CD4-positive, alpha-beta T cell (primary cell): ENCODE measurements around the gene TCF19. TPM values are rescaled to one million over a fixed set of nuclear protein-coding genes. Genes with fewer than 3 reads are reported as not detected.
"Not testable (repeated sequence)": the region's sequence is repeated elsewhere in the genome, so short reads cannot be mapped to it uniquely, and the experiment has no call there.

ENCODE experiments used
- ATAC-seq: fragments of 200-7000 bp; cut with Tn5 transposase; one replicate; pipeline ENCODE4 v1.10.0; 2022; ENCODE audit warnings: mild to moderate bottlenecking; ENCODE audit not compliant: poor library complexity
- CTCF ChIA-PET: fragments of 350-600 bp; sonication (Branson Sonifier 250); formaldehyde crosslinking; loops from one replicate; lab custom pipeline; 2021; ENCODE audit warnings: antibody characterized with exemption, inconsistent platforms; lab: Charles Lee
- POLR2A ChIA-PET: fragments of 350-600 bp; sonication (Branson Sonifier 250); formaldehyde crosslinking; loops from one replicate; lab custom pipeline; 2021; ENCODE audit warnings: antibody characterized with exemption, inconsistent platforms; lab: Charles Lee
- DNase-seq, 14 experiments: peaks; one replicate each; pipeline ENCODE4 v3.0.0-alpha.2; 2013 to 2020; ENCODE audit warnings: mixed read lengths in 2 of 14
- H3K27ac ChIP-seq, 2 donors: one replicate each; pipeline versions ENCODE4 v1.5.1 to v1.7.0; 2013; ENCODE audit warnings: low read length in 2 of 2, low read depth in 1 of 2, mild to moderate bottlenecking in 1 of 2
- H3K27me3 ChIP-seq, 2 experiments: 1 replicate in 1 of 2; 2 replicates in 1 of 2; pipeline versions ENCODE4 v1.6.1 to v1.7.0; 2013; ENCODE audit warnings: low read length in 2 of 2, control low read depth in 1 of 2, mild to moderate bottlenecking in 1 of 2, moderate library complexity in 1 of 2; ENCODE audit not compliant: insufficient read depth in 2 of 2, control insufficient read depth in 1 of 2
- H3K36me3 ChIP-seq: one replicate; pipeline ENCODE4 v1.6.1; 2013; ENCODE audit warnings: low read length, control low read depth; ENCODE audit not compliant: insufficient read depth
- H3K4me1 ChIP-seq: one replicate; pipeline ENCODE4 v1.6.1; 2013; ENCODE audit warnings: low read length, control low read depth; ENCODE audit not compliant: insufficient read depth
- H3K4me3 ChIP-seq: one replicate; pipeline ENCODE4 v1.5.1; 2013; ENCODE audit warnings: mild to moderate bottlenecking, low read length, moderate library complexity
- H3K9me3 ChIP-seq, 2 experiments: 1 replicate in 1 of 2; 2 replicates in 1 of 2; pipeline versions ENCODE4 v1.6.1 to v1.7.0; 2013; ENCODE audit warnings: low read length in 2 of 2, mild to moderate bottlenecking in 2 of 2, control low read depth in 1 of 2, moderate library complexity in 1 of 2; ENCODE audit not compliant: control insufficient read depth in 1 of 2, insufficient read depth in 1 of 2
- H3K27ac Mint-ChIP-seq: one replicate; pipeline ENCODE4 v1.8.0; 2020; ENCODE audit warnings: mixed read lengths
- H3K27me3 Mint-ChIP-seq: one replicate; pipeline ENCODE4 v1.8.0; 2021; ENCODE audit warnings: mixed read lengths
- H3K36me3 Mint-ChIP-seq: one replicate; pipeline ENCODE4 v1.8.0; 2021; ENCODE audit warnings: low read depth, mixed read lengths
- H3K4me1 Mint-ChIP-seq: one replicate; pipeline ENCODE4 v1.8.0; 2021; ENCODE audit warnings: low read depth, mixed read lengths
- H3K4me3 Mint-ChIP-seq: one replicate; pipeline ENCODE4 v1.8.0; 2020; ENCODE audit warnings: mild to moderate bottlenecking, mixed read lengths
- H3K9me3 Mint-ChIP-seq: one replicate; pipeline ENCODE4 v1.8.0; 2020; ENCODE audit warnings: mixed read lengths
- intact Hi-C, 2 experiments: fragments of 100-400 bp; cut with DNase I in 1 of 2; cut with micrococcal nuclease in 1 of 2; formaldehyde crosslinking; loops; one replicate each; pipeline versions ENCODE4 v1.15.1 to v1.9.0; 2023 to 2025; cut with DNase I, micrococcal nuclease
- total RNA-seq, 174 experiments: library from RNA in 2 of 174; stranded (reverse) in 2 of 174; gene quantifications; one replicate each; pipeline ENCODE4 v1.2.3 and lab custom pipeline; 2021 to 2026
- TF ChIP-seq, protein P1 (sequence below): fragments of 200-600 bp; IDR thresholded peaks from one replicate; pipeline ENCODE4 v1.8.0; 2022; ENCODE audit warnings: antibody characterized with exemption, mild to moderate bottlenecking

The TCF19 gene
- total RNA-seq, 2 experiments from 2014 or later, result 3.3 to 4.1 TPM

DNA sequence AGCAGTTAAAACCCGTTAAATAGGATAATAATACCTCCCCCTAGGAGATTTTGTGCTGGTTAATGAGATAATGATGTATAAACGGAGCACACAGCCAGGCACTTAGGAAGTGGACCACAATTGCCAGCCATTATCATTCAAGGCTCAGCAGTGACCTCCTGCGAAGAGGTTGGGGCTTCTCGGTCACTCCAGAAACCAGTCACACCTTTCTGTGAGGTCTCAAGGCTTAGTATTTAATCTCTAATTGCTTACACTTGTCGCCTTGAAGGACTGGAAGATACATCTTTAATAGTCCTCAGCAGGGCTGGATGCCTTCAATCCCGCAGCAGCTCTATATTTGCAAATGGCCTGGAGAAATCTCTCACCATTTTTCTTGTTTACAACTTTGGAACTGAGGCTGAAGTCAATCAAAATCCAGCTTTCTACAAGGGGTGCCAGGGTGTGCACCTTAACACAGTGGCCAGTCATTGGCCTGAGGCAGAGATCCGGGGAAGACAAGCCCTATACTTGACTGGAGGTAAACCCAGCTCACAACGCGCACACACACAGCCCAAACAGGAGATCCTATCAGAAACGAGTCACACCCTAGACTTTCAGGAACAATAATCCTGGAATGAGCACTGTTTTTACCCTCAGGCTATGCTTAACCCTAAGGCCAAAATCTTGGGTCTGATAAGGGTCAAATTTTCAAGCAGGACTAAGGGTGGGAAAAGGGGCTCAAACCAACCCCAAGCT is 10.9 kb downstream of the TCF19 start:
- Histone ChIP-seq H3K27ac (no peak overlapping the region), H3K9me3 (no peaks in the 10 kb centered on the region), H3K4me1 (no peaks in the 10 kb centered on the region), H3K4me3 (no peak overlapping the region), H3K27me3 (no peaks in the 10 kb centered on the region), H3K36me3 (no peaks in the 10 kb centered on the region)
- no peaks in the 10 kb centered on the region for H3K36me3 Mint-ChIP-seq
- H3K4me1 Mint-ChIP-seq, result no peaks in the 10 kb centered on the region
- TF ChIP-seq, protein P1, sequence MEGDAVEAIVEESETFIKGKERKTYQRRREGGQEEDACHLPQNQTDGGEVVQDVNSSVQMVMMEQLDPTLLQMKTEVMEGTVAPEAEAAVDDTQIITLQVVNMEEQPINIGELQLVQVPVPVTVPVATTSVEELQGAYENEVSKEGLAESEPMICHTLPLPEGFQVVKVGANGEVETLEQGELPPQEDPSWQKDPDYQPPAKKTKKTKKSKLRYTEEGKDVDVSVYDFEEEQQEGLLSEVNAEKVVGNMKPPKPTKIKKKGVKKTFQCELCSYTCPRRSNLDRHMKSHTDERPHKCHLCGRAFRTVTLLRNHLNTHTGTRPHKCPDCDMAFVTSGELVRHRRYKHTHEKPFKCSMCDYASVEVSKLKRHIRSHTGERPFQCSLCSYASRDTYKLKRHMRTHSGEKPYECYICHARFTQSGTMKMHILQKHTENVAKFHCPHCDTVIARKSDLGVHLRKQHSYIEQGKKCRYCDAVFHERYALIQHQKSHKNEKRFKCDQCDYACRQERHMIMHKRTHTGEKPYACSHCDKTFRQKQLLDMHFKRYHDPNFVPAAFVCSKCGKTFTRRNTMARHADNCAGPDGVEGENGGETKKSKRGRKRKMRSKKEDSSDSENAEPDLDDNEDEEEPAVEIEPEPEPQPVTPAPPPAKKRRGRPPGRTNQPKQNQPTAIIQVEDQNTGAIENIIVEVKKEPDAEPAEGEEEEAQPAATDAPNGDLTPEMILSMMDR, result no peak
- H3K27ac Mint-ChIP-seq, result no peak overlapping the region
- ChIA-PET CTCF (no interaction called here), POLR2A (no interaction called here)
- ATAC-seq (no peak), DNase-seq (no peak)
- no peak overlapping the region for H3K4me3 Mint-ChIP-seq
- H3K9me3 Mint-ChIP-seq, result no peaks in the 10 kb centered on the region
- no peaks in the 10 kb centered on the region for H3K27me3 Mint-ChIP-seq
- intact Hi-C loops, result no loop called here

DNA sequence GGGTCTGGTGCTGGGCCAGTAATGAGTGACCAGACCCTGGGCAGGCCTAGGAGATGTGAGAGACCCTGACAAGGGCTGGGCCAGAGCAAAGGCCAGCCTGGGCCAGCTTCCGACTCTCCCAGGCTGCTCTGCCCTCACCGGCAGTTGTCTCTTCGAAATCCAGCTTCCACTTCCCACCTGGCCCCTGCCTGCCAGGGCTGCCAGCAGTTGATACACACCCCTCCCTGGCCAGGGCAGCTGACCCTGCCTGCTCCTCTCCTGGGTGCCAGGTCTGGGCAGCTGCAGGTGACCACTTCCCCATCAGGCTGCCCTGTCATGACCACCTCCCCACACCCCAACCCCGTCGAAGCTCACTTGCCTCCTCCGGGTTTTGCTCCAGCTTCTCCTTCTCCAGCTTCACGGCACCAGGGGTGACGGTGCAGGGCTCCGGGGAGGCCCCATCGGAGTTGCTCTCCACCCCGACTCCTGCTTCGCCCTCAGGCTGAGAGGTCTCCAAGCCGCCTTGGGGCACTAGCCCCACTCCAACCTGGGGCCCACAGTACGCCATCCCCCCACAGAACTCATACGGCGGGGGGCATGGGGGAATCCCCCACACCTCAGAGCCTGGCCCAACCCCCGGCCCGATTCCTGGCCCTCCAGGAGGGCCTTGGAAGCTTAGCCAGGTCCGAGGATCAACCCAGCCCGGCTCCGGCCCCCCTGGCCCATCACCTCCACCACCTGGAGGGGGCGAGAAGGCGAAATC is 11.6 kb downstream of the TCF19 start:
- H3K27me3 ChIP-seq, H3K4me1 Mint-ChIP-seq, H3K27ac Mint-ChIP-seq, POLR2A ChIA-PET, DNase-seq, ATAC-seq, H3K27me3 Mint-ChIP-seq, intact Hi-C loops, H3K36me3 Mint-ChIP-seq, H3K4me3 ChIP-seq, H3K4me3 Mint-ChIP-seq, H3K9me3 ChIP-seq, H3K9me3 Mint-ChIP-seq, H3K36me3 ChIP-seq, H3K27ac ChIP-seq, CTCF ChIA-PET, H3K4me1 ChIP-seq: not testable (repeated sequence)

DNA sequence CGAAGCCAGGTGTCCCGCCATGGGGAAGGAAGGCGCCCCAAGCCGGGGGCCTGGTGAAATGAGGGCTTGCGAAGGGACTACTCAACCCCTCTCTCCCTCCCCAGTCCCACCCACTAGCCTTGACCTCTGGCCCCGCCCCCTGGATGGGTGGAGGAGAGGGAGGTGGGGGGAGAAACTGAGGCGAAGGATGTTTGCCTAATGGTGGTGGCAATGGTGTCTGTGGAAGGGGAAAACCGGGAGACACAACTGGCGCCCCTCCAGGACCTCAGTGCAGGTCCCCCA is 12.2 kb downstream of the TCF19 start, which contains the start of gene POU5F1:
TSS of gene POU5F1 (minus strand) at position 83 of the 282 bp plus-strand sequence. CDS start at position 21, 62 bp downstream.
- no peak within 1 kb of the TSS for H3K27ac ChIP-seq
- DNase-seq (no peak), ATAC-seq (no peak)
- H3K27me3 ChIP-seq, result no peaks in the 10 kb centered on the region
- H3K4me1 ChIP-seq, result no peaks in the 10 kb centered on the region
- intact Hi-C loops, result no loop called here
- H3K27me3 Mint-ChIP-seq, result no peaks in the 10 kb centered on the region
- no peaks in the 10 kb centered on the region for H3K9me3 Mint-ChIP-seq
- ChIA-PET CTCF (no interaction called here), POLR2A (no interaction called here)
- H3K4me3 Mint-ChIP-seq, result no peak within 1 kb of the TSS
- H3K36me3 ChIP-seq, result no peaks in the 10 kb centered on the region
- TF ChIP-seq, protein P1, result no peak
- no peak within 1 kb of the TSS for H3K4me3 ChIP-seq
- no peak within 1 kb of the TSS for H3K27ac Mint-ChIP-seq
- H3K4me1 Mint-ChIP-seq, result no peaks in the 10 kb centered on the region
- H3K9me3 ChIP-seq, result no peaks in the 10 kb centered on the region
- H3K36me3 Mint-ChIP-seq, result no peaks in the 10 kb centered on the region
